ENCODE results near the gene DACT1.

Gene DACT1

DNA sequence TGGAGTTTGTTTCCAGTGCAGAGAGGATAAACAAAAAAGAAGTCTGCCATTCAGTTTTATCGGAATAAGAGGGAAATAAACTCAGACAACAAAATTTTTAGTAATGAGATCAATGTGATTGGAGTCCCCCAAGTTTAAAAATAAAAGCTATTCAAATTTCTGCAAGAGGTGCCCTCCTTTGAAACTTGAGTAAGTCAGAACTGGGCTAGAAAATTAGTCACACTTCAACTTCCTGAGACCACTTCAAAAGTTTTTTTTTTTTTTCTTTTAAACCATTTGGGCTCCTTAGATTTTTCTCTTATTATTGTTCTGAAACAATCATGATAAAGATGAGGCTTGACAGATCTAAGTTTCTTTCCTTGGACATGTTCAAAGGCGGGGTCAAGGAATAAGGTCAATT lies 3.2 kb downstream of the DACT1 start:
- no peak for DNase-seq (ENCODE audit: low read depth)
- H3K4me3 ChIP-seq (ENCODE audit: low read depth, low read length), result no peak overlapping the region
- TF ChIP-seq, protein P1, sequence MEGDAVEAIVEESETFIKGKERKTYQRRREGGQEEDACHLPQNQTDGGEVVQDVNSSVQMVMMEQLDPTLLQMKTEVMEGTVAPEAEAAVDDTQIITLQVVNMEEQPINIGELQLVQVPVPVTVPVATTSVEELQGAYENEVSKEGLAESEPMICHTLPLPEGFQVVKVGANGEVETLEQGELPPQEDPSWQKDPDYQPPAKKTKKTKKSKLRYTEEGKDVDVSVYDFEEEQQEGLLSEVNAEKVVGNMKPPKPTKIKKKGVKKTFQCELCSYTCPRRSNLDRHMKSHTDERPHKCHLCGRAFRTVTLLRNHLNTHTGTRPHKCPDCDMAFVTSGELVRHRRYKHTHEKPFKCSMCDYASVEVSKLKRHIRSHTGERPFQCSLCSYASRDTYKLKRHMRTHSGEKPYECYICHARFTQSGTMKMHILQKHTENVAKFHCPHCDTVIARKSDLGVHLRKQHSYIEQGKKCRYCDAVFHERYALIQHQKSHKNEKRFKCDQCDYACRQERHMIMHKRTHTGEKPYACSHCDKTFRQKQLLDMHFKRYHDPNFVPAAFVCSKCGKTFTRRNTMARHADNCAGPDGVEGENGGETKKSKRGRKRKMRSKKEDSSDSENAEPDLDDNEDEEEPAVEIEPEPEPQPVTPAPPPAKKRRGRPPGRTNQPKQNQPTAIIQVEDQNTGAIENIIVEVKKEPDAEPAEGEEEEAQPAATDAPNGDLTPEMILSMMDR (IDR thresholded peaks at IDR 0.05; ENCODE audit: low read depth, low read length, missing control alignments), result no peak

DNA sequence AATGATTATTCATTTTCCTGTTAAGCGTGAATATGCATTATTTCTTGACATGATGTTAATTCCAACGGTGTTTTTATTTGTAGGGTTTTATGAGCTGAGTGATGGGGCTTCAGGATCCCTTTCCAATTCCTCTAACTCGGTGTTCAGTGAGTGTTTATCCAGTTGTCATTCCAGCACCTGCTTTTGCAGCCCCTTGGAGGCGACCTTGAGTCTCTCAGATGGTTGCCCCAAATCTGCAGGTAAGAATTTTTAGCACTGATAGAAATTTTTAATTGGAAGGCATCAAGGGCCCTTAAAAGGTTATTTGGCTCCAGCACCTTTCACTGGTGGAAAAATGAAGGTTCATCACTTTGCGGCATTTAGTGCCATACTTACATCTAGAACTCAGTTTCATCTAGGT lies 3.7 kb downstream of the DACT1 start:
- H3K4me3 ChIP-seq (ENCODE audit: low read depth, low read length), result no peak overlapping the region
- TF ChIP-seq, protein P1 (IDR thresholded peaks at IDR 0.05; ENCODE audit: low read depth, low read length, missing control alignments), result no peak
- DNase-seq (ENCODE audit: low read depth), result no peak

DNA sequence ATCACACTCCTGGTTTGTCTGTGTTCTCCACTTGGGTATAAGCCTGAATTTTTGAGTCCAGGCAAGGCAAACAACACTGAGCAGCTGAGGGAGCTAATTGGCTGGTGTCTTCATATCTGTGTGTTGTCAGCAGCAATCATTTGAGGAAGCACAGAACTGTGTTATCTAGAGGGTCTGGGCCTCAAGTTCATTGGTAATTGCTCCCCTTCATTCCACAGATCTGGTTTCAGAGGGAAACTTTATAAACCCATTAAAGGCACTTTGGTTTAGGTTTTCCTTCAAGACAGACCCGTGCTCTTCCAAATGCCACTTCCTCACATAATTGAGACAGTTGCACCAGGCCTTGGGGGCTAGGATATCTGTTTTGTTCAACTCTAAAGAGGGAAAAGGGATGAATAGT lies 5.6 kb downstream of the DACT1 start:
- TF ChIP-seq, protein P1 (IDR thresholded peaks at IDR 0.05; ENCODE audit: low read depth, low read length, missing control alignments), result no peak

DNA sequence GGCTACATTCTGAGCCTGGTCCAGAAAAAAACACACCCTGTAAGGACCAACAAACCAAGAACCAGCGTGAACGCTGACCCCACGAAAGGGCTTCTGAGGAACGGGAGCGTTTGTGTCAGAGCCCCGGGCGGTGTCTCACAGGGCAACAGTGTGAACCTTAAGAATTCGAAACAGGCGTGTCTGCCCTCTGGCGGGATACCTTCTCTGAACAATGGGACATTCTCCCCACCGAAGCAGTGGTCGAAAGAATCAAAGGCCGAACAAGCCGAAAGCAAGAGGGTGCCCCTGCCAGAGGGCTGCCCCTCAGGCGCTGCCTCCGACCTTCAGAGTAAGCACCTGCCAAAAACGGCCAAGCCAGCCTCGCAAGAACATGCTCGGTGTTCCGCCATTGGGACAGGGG lies 7.9 kb downstream of the DACT1 start:
- no peak for DNase-seq (ENCODE audit: low read depth)
- TF ChIP-seq, protein P1 (IDR thresholded peaks at IDR 0.05; ENCODE audit: low read depth, low read length, missing control alignments), result no peak
- H3K4me3 ChIP-seq (ENCODE audit: low read depth, low read length), result no peak overlapping the region

More for the DNA sequence above, 5.6 kb downstream of the DACT1 start:
- H3K4me3 ChIP-seq (ENCODE audit: low read depth, low read length), result no peak overlapping the region
- DNase-seq (ENCODE audit: low read depth), result no peak

DNA sequence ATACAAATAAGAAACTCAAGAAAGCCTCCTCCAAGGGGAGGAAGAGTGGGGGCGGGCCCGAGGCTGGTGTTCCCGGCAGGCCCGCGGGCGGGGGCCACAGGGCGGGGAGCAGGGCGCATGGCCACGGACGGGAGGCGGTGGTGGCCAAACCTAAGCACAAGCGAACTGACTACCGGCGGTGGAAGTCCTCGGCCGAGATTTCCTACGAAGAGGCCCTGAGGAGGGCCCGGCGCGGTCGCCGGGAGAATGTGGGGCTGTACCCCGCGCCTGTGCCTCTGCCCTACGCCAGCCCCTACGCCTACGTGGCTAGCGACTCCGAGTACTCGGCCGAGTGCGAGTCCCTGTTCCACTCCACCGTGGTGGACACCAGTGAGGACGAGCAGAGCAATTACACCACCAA lies 8.7 kb downstream of the DACT1 start:
- TF ChIP-seq, protein P1 (IDR thresholded peaks at IDR 0.05; ENCODE audit: low read depth, low read length, missing control alignments), result no peak
- no peak overlapping the region for H3K4me3 ChIP-seq (ENCODE audit: low read depth, low read length)
- DNase-seq (ENCODE audit: low read depth), result no peak

DNA sequence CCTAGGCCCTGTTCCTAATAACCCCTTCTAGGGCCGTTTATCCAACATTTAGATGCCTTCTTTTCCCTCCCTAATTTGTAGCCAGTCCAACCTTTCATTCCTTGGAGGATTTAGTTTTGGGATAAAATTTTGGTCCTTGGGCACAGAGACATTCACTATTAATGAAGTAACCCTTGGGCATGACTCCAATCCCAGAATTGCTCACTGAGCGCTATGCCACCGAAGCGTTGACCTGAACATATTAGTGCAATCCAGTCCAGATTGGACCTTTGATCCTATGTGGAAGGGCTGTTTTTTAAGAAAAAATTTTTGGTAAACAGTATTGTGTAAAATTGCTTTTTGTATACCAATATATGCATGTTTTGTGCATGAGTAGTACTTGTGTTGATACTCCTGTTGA lies 10.0 kb downstream of the DACT1 start:
- TF ChIP-seq, protein P1 (IDR thresholded peaks at IDR 0.05; ENCODE audit: low read depth, low read length, missing control alignments), result no peak
- DNase-seq (ENCODE audit: low read depth), result no peak
- H3K4me3 ChIP-seq (ENCODE audit: low read depth, low read length), result no peak overlapping the region

DNA sequence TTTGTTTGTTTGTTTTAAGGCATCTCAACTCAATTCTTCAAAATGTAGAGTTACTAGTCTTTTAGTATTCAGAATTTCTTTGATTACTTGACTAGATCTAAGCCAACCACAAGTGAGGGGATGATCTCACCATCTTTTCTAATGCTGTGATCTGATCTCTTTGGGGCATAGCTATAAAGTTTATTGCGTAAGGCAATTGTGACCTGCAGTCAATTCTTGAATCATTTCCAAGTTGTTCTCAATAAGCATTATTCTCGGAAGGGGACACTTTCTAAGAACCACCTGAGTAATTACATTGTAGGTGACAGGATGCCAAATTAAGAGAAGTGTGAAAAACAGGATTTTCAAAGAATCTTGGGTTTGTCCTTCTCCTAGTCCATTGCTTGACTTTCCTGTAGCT lies 13.1 kb downstream of the DACT1 start:
- no peak for DNase-seq (ENCODE audit: low read depth)
- TF ChIP-seq, protein P1 (IDR thresholded peaks at IDR 0.05; ENCODE audit: low read depth, low read length, missing control alignments), result no peak

More for the DNA sequence above, 13.1 kb downstream of the DACT1 start:
- H3K4me3 ChIP-seq (ENCODE audit: low read depth, low read length), result no peak overlapping the region
